ENCODE measurements around the gene CKAP2L.

Gene CKAP2L

GRCh38 chr2:112776113-112776512, 11.7 kb upstream of the CKAP2L start:
- H3K27ac ChIP-seq = no peak overlapping the region
- peaks cover 12% of the 10 kb centered on the region for H3K27me3 ChIP-seq
- no peak overlapping the region for H3K4me3 ChIP-seq (ENCODE audit: low read depth in 1 of 2, low read length in 1 of 2)
- no peaks in the 10 kb centered on the region for H3K9me3 ChIP-seq
- no peak for TF ChIP-seq CTCF (IDR thresholded peaks at IDR 0.05)
- H3K36me3 ChIP-seq = no peaks in the 10 kb centered on the region
- peaks cover 9 to 16% of the 10 kb centered on the region in 2 experiments for H3K4me1 ChIP-seq (ENCODE audit: control insufficient read depth in 1 of 2, insufficient read depth in 1 of 2, low read depth in 1 of 2, low read length in 1 of 2)

GRCh38 chr2:112774536-112775285, 10.3 kb upstream of the CKAP2L start:
- TF ChIP-seq CTCF (IDR thresholded peaks at IDR 0.05) = no peak
- no peaks in the 10 kb centered on the region for H3K9me3 ChIP-seq
- H3K4me3 ChIP-seq (ENCODE audit: low read depth in 1 of 2, low read length in 1 of 2) = no peak overlapping the region
- no peak overlapping the region for H3K27ac ChIP-seq
- H3K27me3 ChIP-seq = peaks cover 12% of the 10 kb centered on the region
- H3K4me1 ChIP-seq (ENCODE audit: control insufficient read depth in 1 of 2, insufficient read depth in 1 of 2, low read depth in 1 of 2, low read length in 1 of 2) = peaks cover 9 to 16% of the 10 kb centered on the region in 2 experiments
- no peaks in the 10 kb centered on the region for H3K36me3 ChIP-seq

DNA sequence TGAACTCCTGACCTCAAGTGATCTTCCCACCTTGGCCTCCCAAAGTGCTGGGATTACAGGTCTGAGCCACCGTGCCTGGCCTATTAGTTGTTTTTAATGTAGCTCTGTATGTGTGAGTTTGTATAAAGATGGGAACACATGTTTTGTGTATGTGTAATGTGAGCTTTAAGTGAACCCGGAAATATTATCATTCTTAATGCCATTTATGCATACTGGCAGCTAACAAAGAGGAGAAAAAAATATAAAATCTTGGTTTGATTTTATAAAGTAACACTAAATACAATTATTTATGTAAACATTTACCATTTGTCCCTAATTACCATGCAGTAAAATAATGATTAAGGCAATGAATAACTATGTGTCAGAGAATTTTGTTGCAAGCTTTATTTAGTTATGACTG, 9.1 kb upstream of the CKAP2L start:
- Histone ChIP-seq H3K4me3 (ENCODE audit: low read depth in 1 of 2, low read length in 1 of 2) (no peak overlapping the region), H3K4me1 (ENCODE audit: control insufficient read depth in 1 of 2, insufficient read depth in 1 of 2, low read depth in 1 of 2, low read length in 1 of 2) (peaks cover 9 to 16% of the 10 kb centered on the region in 2 experiments), H3K27me3 (peaks cover 12% of the 10 kb centered on the region), H3K27ac (no peak overlapping the region), H3K9me3 (no peaks in the 10 kb centered on the region), H3K36me3 (no peaks in the 10 kb centered on the region)
- TF ChIP-seq CTCF (IDR thresholded peaks at IDR 0.05) = no peak

- Histone ChIP-seq H3K4me3 (ENCODE audit: low read depth in 1 of 2, low read length in 1 of 2) (no peak overlapping the region), H3K36me3 (no peaks in the 10 kb centered on the region), H3K9me3 (no peaks in the 10 kb centered on the region), H3K4me1 (ENCODE audit: control insufficient read depth in 1 of 2, insufficient read depth in 1 of 2, low read depth in 1 of 2, low read length in 1 of 2) (peaks cover 9 to 20% of the 10 kb centered on the region in 2 experiments), H3K27me3 (peaks cover 12% of the 10 kb centered on the region), H3K27ac (peak overlapping the region; percentile 67)
- TF ChIP-seq CTCF (IDR thresholded peaks at IDR 0.05) = no peak
These were observed 8.6 kb upstream of the CKAP2L start for GRCh38 chr2:112772911-112773475.

DNA sequence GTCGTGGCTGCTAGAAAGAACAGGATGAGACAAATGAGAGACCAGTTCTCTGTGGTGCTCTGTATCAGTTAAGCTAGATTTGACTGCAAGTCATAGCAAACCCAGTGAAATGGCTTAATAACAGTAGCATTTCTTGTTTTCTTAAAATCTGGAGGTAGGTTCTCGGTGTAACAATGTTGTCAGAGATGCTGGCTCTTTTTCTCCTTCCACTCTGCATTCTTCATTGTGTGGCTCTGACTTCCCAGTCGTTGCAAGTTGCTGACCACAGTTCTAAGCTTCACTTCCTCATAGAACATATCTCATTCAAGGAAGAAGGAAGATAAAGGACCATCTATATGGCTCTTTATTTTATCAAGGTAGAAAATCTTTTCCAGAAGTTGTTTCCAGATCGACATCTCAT, 7.9 kb upstream of the CKAP2L start:
- Histone ChIP-seq H3K27me3 (peaks cover 5% of the 10 kb centered on the region), H3K4me1 (ENCODE audit: control insufficient read depth in 1 of 2, insufficient read depth in 1 of 2, low read depth in 1 of 2, low read length in 1 of 2) (peaks cover 9 to 26% of the 10 kb centered on the region in 2 experiments), H3K36me3 (no peaks in the 10 kb centered on the region), H3K9me3 (no peaks in the 10 kb centered on the region), H3K4me3 (ENCODE audit: low read depth in 1 of 2, low read length in 1 of 2) (no peak overlapping the region), H3K27ac (peak overlapping the region; percentile 67)
- no peak for TF ChIP-seq CTCF (IDR thresholded peaks at IDR 0.05)

All from neutrophil (primary cell).